Amniotic stem cell (primary cell): Measurements from ENCODE around the gene LAMC3.

Experiments
- DNase-seq: peaks from one replicate; lab custom pipeline; 2025; lab: John Stamatoyannopoulos, UW

Gene LAMC3

DNA sequence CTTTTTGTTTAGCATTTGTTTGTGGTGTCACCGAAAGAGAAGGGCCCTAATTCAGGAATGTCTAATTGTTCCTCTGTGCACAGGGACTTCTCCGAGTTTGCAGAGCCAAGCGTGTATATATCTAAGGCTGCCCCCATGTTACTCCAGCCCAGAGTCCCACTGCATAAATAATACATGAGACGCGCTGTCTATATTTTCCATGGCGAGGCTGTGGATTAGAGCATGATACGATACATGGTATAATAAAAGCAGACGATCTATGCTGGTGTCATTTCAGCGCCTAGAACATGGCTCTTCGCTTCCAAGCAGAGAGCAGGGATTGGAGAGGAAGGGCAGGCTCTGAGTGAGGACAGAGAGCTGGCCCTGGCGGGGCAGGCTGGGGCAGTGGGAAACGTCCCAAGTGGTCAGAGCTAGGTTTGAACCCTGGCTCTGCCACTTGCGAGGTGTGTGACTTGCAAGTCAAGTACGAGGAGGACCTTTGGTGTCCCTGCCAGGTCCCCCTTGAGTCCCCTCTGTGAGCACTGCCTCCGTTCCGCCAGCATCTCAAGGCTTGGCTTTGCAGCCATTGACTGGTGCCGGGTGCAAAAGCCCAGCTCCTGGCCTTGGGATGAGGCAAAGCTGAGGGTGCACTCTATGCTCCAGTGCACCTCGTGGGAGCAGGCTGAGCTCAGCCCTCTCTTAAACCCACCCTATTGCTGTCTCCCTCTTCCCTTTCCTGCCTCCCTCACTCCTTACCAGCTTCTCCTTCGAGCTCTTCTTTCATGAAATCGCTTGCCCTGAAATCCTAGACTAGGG is 29.2 kb upstream of the LAMC3 start:
- no peak for DNase-seq

DNA sequence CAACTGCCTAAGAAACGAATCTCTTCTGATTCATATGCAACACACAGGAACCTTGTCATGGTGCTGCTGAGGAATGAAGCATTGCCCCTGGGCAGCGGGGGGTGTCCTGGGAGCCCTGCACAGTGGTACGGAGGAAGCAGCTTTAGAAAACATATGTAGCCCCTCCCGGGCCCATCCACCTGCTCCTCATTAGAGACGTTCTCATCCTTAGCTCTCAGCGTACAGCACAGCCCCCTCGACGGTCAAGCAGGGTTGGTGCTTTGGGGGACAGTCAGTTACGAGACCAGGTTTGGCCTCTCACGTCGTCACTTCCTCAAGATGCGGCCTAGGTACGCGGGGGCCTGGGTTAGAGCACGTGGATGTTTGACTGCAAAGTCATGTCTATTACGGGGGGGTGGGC is 28.4 kb upstream of the LAMC3 start:
- DNase-seq = no peak

GRCh38 chr9:130981002-130981755 is 27.8 kb upstream of the LAMC3 start:
- no peak for DNase-seq

- no peak for DNase-seq
These were observed 27.2 kb upstream of the LAMC3 start for GRCh38 chr9:130981756-130982137.

DNA sequence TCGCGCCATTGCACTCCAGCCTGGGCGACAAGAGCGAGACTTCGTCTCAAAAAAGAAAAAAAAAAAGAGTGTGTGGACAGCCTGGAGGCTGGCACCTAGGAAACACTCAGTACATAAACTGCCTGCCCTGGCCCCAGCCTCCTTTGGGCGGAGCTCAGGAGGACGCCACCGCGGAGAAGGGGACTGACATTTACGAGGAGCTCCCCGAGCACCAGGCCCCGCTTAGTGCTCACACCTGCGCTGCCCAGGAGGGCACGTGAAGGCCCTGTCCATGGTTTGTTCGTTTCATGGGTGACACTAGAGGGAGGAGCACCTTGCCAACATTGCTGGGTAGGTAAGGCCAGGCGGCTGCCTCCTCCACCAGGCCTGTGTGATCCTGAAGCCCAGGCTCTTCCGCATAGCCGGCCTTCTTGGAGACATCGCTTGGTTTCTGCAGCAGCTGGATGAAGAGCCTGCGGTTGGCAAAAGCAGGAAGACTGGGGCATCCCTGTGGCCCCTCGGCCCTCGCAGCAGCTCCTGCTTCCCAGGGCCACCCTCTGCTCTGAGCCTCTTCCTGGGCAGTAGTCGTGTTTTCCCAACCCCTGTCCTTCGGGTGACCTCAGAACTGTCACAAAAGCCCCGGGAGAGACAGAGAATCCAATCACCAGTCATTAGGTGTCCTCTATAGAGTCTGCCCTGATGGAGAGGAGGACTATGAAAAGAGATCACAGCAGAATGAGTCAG is 26.2 kb upstream of the LAMC3 start:
- no peak for DNase-seq

DNA sequence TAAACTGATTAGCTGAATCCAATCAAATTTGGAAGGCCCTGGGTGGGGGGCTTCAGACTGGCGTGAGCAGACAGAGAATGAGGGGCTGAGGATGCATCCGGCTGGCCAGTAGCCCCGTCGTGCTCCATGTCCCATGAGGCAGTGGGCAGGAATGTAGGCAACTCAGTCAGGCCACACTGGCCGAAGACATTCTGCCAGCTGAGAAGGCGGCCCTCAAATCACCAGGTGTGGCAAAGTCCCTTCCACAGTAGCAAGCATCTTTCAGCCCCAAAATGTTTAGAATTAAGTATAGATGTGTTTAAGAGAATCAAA is 25.7 kb upstream of the LAMC3 start:
- no peak for DNase-seq

DNA sequence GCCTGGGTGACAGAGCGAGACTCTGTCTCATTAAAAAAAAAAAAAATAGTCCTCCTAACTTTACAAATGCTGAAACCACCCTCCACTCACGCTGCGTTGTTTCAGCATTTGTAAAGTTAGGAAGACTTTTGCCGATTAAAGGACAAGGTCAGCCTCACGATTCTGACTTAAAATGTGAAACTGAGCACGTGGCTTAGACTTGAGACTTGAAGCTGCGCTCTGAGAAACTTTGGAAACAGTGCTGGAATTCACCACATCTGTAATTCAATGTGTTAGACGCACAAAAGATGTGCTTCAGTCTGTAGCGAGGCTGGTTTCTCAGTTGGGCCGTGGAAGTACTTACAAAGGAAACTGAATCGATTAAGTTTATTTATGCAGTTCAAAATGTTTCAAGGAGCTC is 25.0 kb upstream of the LAMC3 start:
- no peak for DNase-seq

- no peak for DNase-seq
These were observed 24.5 kb upstream of the LAMC3 start for GRCh38 chr9:130984521-130984920.

GRCh38 chr9:130985029-130985428 is 23.9 kb upstream of the LAMC3 start:
- DNase-seq = no peak

DNA sequence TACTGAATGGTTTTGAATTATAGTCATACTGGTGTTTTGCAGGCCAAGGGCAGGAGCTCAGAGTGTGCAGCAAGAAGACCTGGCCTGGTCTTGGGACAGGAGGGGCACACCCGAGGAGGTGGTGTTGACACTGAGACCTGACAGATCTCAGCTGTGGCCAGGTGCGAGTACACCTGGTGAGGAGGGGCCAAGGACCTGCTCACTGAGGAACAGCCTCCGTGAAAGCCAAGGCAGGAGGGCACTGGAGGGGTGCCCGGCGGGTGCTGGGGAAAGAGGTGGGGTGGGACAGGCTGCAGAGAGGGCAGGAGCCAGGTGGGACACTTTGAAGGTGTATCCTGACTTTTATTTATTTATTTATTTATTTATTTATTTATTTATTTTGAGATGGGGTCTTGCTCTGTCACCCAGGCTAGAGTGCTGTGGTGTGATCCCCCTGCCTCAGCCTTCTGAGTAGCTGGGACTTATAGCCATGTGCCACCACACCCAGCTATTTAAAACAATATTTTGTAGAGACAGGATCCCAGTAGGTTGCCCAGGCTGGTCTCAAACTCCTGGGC is 23.3 kb upstream of the LAMC3 start:
- no peak for DNase-seq

DNA sequence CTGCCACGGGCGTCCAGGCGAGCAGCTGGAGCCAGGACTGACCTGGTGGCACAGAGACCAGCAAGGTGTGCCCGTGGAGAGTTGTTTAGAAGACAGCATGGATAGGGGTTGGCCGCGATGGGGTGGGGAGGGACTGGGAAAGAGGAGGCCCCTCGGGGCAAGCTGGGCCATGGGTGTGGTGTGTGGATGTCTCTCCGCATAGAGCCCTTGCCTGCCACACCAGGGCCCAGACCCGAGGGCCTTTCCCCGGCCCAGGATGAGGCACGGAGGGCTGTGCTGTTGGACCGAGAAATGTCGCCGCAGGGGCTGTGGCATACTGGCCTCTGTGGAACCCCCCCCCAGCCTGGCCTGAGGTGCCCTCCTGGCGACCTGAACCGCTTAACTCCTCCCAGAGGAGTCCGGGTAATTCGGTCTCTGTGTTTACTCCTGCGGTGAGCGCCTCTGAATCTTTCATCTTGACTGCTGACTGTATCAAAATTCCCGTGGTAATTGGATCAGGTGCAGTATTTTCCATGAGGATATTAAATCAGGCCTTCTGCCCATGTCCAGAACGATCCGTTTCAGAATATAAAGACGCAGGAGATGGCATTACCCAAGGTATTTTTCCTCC is 22.5 kb upstream of the LAMC3 start:
- no peak for DNase-seq

- no peak for DNase-seq
These were observed 21.9 kb upstream of the LAMC3 start for GRCh38 chr9:130987054-130987453.

DNA sequence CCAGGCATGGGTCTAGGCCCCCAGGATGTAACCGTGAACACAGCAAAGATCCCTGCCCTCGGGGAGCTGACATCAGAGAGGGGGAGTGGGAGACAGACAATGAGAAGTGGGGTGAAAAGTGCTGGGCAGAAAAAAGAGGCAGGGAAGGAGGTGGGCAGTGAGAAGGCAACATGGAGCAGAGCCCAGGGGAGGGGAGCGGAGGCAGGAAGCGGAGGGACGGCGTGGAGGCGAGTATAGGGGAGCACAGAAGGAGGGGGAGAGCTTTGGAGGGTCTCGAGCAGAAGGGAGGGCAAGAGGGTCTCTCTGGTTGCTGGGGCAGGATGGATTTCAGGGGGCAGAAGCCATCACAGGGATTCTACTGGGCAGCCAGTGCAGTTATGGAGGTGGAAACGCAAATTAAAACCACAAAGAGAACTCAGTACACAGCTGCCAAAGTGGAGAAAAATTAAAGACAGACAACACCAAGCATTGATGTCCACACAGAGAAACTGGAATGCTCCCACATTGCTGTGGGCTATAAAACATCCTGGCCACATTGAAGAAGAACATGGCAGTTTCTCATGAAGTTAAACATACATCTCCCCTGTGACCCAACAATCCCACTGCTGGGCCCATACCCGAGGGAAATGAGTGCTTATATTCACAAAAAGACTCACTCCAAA is 21.1 kb upstream of the LAMC3 start:
- no peak for DNase-seq

DNA sequence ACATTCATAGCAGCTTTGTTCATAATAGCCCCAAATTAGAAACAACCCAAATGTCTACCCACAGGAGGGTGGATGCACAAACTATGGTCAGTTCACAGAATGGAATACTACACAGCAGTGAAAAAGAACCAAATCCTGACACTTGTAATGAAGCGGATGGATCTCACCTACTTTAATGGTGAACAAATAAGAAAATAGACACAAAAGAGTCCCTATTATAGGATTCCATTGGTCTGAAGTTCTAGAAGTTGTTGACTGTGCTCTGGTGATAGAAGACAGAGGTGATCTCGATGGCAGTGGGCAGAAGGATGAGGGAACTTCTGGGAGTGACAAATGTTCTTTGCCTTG is 20.6 kb upstream of the LAMC3 start:
- no peak for DNase-seq

- DNase-seq = no peak
These were observed 20.1 kb upstream of the LAMC3 start for GRCh38 chr9:130988905-130989304.

GRCh38 chr9:130989391-130989790 is 19.6 kb upstream of the LAMC3 start:
- no peak for DNase-seq

DNA sequence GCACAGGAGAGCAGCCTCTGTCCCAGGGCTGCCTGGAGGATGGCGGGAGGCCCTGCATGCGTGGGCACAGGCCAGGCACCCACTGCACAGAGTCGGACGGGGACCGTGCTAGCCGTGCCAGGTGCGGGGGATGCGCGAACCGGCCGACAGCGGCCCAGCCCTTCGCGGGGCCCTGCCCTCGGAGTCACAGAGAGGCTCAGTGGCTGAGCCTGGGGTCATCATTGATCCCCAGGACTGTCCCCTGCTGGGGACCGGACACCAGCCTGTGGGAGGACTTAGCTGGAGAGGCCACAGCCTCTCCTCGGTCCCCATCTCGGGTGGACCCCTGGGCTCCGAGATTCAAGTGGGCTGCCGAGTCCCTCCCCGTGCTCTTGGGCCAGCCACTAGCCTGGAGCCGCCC is 19.1 kb upstream of the LAMC3 start:
- DNase-seq = no peak

DNA sequence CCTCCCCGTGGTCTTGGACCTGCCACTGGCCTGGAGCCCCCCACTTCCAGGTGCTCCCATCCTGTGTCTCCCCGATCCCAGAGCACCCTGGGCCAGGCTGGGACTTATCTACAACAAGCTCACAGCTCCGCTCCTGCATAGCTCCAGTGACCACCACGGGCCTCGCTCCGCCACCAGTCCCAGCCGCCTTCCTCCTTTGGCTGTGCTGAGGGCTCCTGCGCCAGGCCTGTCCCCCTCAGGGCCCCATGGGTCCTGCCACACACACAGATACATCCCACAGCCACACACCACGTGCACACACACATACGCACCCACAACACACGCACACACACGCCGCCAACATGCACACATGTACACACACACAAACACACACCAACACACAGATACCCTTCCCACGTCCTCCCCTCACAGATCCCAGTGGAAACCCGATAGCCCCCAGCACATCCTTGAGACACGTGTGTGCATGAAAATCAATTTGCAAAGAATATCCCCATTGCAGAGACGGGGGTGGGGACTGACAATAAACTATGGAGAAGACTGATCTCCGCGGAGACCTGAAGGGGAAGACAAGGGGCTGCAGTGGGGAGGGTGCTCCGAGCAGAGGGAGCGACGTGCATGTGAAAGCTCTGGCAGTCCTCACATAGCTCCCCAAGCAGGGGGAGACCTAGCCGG is 18.5 kb upstream of the LAMC3 start:
- DNase-seq = no peak

DNA sequence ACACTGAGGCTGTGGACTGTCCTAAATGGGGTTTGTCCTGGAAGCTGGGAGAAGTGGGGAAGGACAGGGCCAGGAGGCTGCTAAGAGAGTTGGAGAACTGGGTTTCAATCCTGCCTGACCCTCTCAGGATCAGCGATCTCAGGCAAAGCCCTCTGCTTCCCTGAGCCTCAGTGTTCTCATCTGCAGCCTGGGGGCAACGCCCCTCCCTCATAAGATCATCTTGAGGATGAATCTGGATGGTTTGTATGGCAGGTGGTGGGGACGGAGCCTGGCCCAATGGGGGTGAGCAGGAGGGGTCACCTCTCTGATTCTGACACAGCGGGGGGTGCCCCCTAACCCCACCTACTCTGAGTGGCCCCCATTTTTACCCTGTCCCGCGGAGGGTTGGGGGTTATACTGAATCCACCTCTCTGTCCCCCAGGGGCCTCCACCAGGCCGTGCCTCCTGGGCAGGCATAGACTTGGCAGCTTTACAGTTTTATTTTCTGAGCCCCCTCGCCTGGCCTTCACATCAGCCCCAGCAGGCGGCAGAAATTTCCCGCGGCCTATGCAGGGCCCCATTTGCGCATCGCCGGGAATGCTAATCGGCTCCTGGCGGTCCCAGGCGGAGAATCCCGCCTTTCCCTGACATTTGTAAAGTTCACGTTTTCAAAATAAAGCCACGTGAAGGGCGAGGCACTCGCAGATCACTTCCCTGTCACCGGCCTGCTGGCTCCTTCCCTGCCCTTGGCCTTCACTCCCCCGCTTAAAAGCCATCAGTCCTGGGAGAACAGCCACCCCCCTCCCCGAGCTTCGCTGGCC is 17.8 kb upstream of the LAMC3 start:
- DNase-seq = no peak
